Measurements from ENCODE around the gene PCBP2.

- peak in 1 of 3 experiments; percentile 12 for TF ChIP-seq CTCF (IDR thresholded peaks at IDR 0.05)
- peak in 1 of 2 donors; percentile 31 for TF ChIP-seq POLR2AphosphoS5 (IDR thresholded peaks at IDR 0.05)
Observed at GRCh38 chr12:53481939-53482586, 30.2 kb downstream of the PCBP2 start.

Data from esophagus muscularis mucosa (tissue), 3 donors.